HepG2 (cell line): Measurements from ENCODE around the gene GPR39. TPM values are rescaled to one million over a fixed set of nuclear protein-coding genes. Genes with fewer than 3 reads are reported as not detected.

ENCODE experiments used
- ATAC-seq: fragments of 200-7000 bp; cut with Tn5 transposase; 3 replicates; pipeline ENCODE4 v1.9.1; 2020; ENCODE audit warnings: mild to moderate bottlenecking, moderate library complexity
- BruUV-seq: library from RNA; stranded (reverse); fragments of 400-500 nt; replicated peaks from 2 replicates; lab custom pipeline; 2021; lab: Mats Ljungman, UMichigan
- CTCF ChIA-PET: fragments of 300-600 bp; formaldehyde crosslinking; extraction: SDS; loops from one replicate; lab custom pipeline; 2021; ENCODE audit warnings: low total read pairs, inconsistent platforms, low intra/inter-chr PET ratio; lab: Yijun Ruan, JAX
- POLR2A ChIA-PET: fragments of 350-600 bp; sonication (Branson Sonifier 250); formaldehyde crosslinking; loops from one replicate; lab custom pipeline; 2020; ENCODE audit warnings: antibody characterized with exemption, inconsistent platforms; lab: Yijun Ruan, JAX
- DNase-seq: peaks from one replicate; pipeline ENCODE4 v3.0.0-alpha.2; 2015; ENCODE audit warnings: low spot score
- FAIRE-seq: peaks from 3 replicates; lab custom pipeline; 2011; peaks lifted over from hg19 to GRCh38; lab: Jason Lieb, UNC
- H2AFZ ChIP-seq: one replicate; pipeline ENCODE4 v1.6.1; 2011; ENCODE audit warnings: low read length, inconsistent platforms
- H3K27ac ChIP-seq: fragments of 300-600 bp; 3 replicates; pipeline ENCODE4 v1.8.0; 2011; ENCODE audit warnings: mixed run types, mild to moderate bottlenecking, mixed read lengths, low read length, inconsistent platforms; ENCODE audit not compliant: insufficient read depth; ENCODE audit errors: extremely low read length
- H3K27me3 ChIP-seq, 2 experiments: fragments of 200-600 bp in 1 of 2; 2 replicates in 1 of 2; 3 replicates in 1 of 2; pipeline versions ENCODE4 v1.6.0 to v1.8.0; 2011; ENCODE audit warnings: low read length in 2 of 2, mild to moderate bottlenecking in 2 of 2, moderate library complexity in 2 of 2, inconsistent platforms in 1 of 2; ENCODE audit not compliant: insufficient read depth in 2 of 2, control insufficient read depth in 1 of 2
- H3K36me3 ChIP-seq, 2 experiments: fragments of 200-600 bp in 1 of 2; replicated peaks in 1 of 2; 2 replicates in 1 of 2; 3 replicates in 1 of 2; pipeline versions ENCODE4 v1.5.1 to v1.8.0; 2011; ENCODE audit warnings: low read length in 2 of 2, inconsistent platforms in 1 of 2; ENCODE audit not compliant: insufficient read depth in 2 of 2, control insufficient read depth in 1 of 2
- H3K4me1 ChIP-seq: 2 replicates; pipeline ENCODE4 v1.5.1; 2012; ENCODE audit warnings: low read length, inconsistent platforms; ENCODE audit not compliant: insufficient read depth
- H3K4me2 ChIP-seq: 2 replicates; pipeline ENCODE4 v1.6.0; 2011; ENCODE audit warnings: low read depth, low read length, inconsistent platforms
- H3K4me3 ChIP-seq, 3 experiments: fragments of 200-600 bp in 1 of 3; sonication (generic), shearing (Covaris generic) in 1 of 3; replicated peaks in 1 of 3; 2 replicates each; pipeline ENCODE4 v1.5.1; 2011 to 2016; ENCODE audit warnings: low read length in 3 of 3, inconsistent platforms in 2 of 3, low read depth in 2 of 3, mild to moderate bottlenecking in 2 of 3, control low read depth in 1 of 3, mixed read lengths in 1 of 3; ENCODE audit not compliant: insufficient read depth in 1 of 3
- H3K79me2 ChIP-seq: one replicate; pipeline ENCODE4 v1.6.1; 2011; ENCODE audit warnings: low read length, inconsistent platforms; ENCODE audit not compliant: insufficient read depth
- H3K9ac ChIP-seq: 2 replicates; pipeline ENCODE4 v1.6.0; 2011; ENCODE audit warnings: mild to moderate bottlenecking, low read depth, low read length, inconsistent platforms; ENCODE audit not compliant: insufficient read depth
- H3K9me3 ChIP-seq: 2 replicates; pipeline ENCODE4 v1.5.1; 2012; ENCODE audit warnings: mild to moderate bottlenecking, low read length
- H4K20me1 ChIP-seq: 2 replicates; pipeline ENCODE4 v1.6.0; 2011; ENCODE audit warnings: inconsistent platforms, mild to moderate bottlenecking, low read length, moderate library complexity; ENCODE audit not compliant: insufficient read depth
- CHD4 ChIP-seq: fragments of 200-600 bp; sonication (generic); IDR thresholded peaks from 2 replicates; pipeline ENCODE4 v1.7.0; 2017; ENCODE audit warnings: mild to moderate bottlenecking, low read length, borderline replicate concordance
- FOXP4 ChIP-seq: sonication (generic); formaldehyde crosslinking; IDR thresholded peaks from 2 replicates; pipeline ENCODE4 v1.4.0; 2020; ENCODE audit warnings: missing genetic modification reagents
- HCFC1 ChIP-seq: fragments of 150-350 bp; IDR thresholded peaks from 2 replicates; pipeline ENCODE4 v1.6.1; 2014; ENCODE audit warnings: low read depth, low read length
- IKZF1 ChIP-seq: fragments of 450-650 bp; IDR thresholded peaks from 2 replicates; pipeline ENCODE4 v1.7.1; 2016
- POLR2AphosphoS5 ChIP-seq: IDR thresholded peaks from 2 replicates; pipeline ENCODE4 v1.6.1; 2012; ENCODE audit warnings: low read depth, low read length
- ZBTB10 ChIP-seq: sonication (generic); formaldehyde crosslinking; IDR thresholded peaks from 2 replicates; pipeline ENCODE4 v1.4.0; 2020; ENCODE audit warnings: missing genetic modification reagents, borderline replicate concordance
- ZBTB7B ChIP-seq: sonication (generic); formaldehyde crosslinking; IDR thresholded peaks from 2 replicates; pipeline ENCODE4 v1.4.0; 2020; ENCODE audit warnings: missing genetic modification reagents
- ZNF234 ChIP-seq: sonication (generic); formaldehyde crosslinking; conservative IDR thresholded peaks from 2 replicates; pipeline ENCODE4 v1.5.1; 2020; ENCODE audit warnings: mild to moderate bottlenecking, missing genetic modification reagents
- ZNF235 ChIP-seq: sonication (generic); formaldehyde crosslinking; IDR thresholded peaks from 2 replicates; pipeline ENCODE4 v1.8.1; 2023; ENCODE audit warnings: mild to moderate bottlenecking, missing genetic modification reagents, borderline replicate concordance
- ZNF761 ChIP-seq: sonication (generic); formaldehyde crosslinking; conservative IDR thresholded peaks from 2 replicates; pipeline ENCODE4 v1.4.0; 2020; ENCODE audit warnings: mild to moderate bottlenecking, missing genetic modification reagents
- in situ Hi-C: cut with HindIII; loops from 2 replicates; pipeline ENCODE4 v1.10.0; 2017; ENCODE audit warnings: low pct_unique_long_range_greater_than_20kb; ENCODE audit not compliant: extremely low pct_ligation_motif_present
- intact Hi-C: fragments of 100-400 bp; cut with micrococcal nuclease; formaldehyde crosslinking; loops from one replicate; pipeline ENCODE4 v1.10.0; 2022; ENCODE audit not compliant: unreplicated experiment
- polyA plus RNA-seq, 8 experiments: library from polyadenylated mRNA; depleted of rRNA in 3 of 8; stranded (reverse) in 7 of 8; unstranded in 1 of 8; fragments of >200 nt; fragmentation: Illumina TruSeq in 4 of 8; extraction: Trizol in 4 of 8; gene quantifications; 2 replicates each; pipeline versions ENCODE4 v1.2.1 to v1.2.3, GENCODE V29; 2011 to 2016; ENCODE audit warnings: low read depth in 4 of 8, missing spikeins in 1 of 8, mixed read lengths in 1 of 8; ENCODE audit not compliant: insufficient read depth in 1 of 8
- total RNA-seq, 5 experiments: library from RNA; depleted of rRNA; stranded (reverse); fragments of >200 nt; fragmentation: Illumina TruSeq; extraction: Trizol; gene quantifications; 2 replicates each; pipeline ENCODE4 v1.2.3, GENCODE V29; 2016; ENCODE audit warnings: low read depth in 1 of 5
- TF ChIP-seq, protein P1 (sequence below), 2 experiments: IDR thresholded peaks; 2 replicates each; pipeline ENCODE4 v1.6.1; 2011 to 2012; ENCODE audit warnings: low read length in 2 of 2, borderline replicate concordance in 1 of 2, low read depth in 1 of 2, mild to moderate bottlenecking in 1 of 2, moderate library complexity in 1 of 2
- TF ChIP-seq, protein P2 (sequence below): fragments of 450-650 bp; IDR thresholded peaks from 2 replicates; pipeline ENCODE4 v1.6.1; 2017
- TF ChIP-seq, protein P3 (sequence below): sonication (generic); formaldehyde crosslinking; conservative IDR thresholded peaks from 2 replicates; pipeline ENCODE4 v1.4.0; 2020; ENCODE audit warnings: missing genetic modification reagents

The GPR39 gene
- total and polyA plus RNA-seq, 2 of the 13 experiments (the other 11 are each of a cell fraction or from before 2014, with no cell fraction given), result 0.16 to 0.62 TPM

GRCh38 chr2:132496555-132496954 is 80.0 kb downstream of the GPR39 start (continued):
- TF ChIP-seq, protein P1, sequence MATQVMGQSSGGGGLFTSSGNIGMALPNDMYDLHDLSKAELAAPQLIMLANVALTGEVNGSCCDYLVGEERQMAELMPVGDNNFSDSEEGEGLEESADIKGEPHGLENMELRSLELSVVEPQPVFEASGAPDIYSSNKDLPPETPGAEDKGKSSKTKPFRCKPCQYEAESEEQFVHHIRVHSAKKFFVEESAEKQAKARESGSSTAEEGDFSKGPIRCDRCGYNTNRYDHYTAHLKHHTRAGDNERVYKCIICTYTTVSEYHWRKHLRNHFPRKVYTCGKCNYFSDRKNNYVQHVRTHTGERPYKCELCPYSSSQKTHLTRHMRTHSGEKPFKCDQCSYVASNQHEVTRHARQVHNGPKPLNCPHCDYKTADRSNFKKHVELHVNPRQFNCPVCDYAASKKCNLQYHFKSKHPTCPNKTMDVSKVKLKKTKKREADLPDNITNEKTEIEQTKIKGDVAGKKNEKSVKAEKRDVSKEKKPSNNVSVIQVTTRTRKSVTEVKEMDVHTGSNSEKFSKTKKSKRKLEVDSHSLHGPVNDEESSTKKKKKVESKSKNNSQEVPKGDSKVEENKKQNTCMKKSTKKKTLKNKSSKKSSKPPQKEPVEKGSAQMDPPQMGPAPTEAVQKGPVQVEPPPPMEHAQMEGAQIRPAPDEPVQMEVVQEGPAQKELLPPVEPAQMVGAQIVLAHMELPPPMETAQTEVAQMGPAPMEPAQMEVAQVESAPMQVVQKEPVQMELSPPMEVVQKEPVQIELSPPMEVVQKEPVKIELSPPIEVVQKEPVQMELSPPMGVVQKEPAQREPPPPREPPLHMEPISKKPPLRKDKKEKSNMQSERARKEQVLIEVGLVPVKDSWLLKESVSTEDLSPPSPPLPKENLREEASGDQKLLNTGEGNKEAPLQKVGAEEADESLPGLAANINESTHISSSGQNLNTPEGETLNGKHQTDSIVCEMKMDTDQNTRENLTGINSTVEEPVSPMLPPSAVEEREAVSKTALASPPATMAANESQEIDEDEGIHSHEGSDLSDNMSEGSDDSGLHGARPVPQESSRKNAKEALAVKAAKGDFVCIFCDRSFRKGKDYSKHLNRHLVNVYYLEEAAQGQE (IDR thresholded peaks at IDR 0.05; ENCODE audit: borderline replicate concordance in 1 of 2, low read depth in 1 of 2, low read length in 2 of 2), result no peak
- no peak for TF ChIP-seq FOXP4 (CRISPR knock-in tag)
- TF ChIP-seq ZNF234 (CRISPR knock-in tag), result no peak

DNA sequence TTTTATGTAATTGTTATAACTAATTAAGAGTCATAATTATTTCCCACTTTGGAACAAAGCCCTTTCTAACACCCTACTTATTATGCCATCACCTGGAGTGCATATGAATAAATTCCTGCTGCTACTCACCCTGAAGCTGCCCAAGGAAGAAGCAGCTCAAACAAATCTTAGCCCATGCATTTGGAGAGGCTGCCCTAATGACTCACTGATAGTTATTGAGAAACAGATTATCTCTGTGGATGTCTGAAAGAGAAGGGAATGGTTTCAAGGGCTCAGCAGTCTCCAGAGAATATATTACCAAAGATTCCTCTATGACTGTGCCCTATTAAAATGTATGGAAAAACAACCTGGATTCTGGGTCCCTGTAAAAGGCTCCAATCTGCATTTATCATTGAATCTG is 81.0 kb downstream of the GPR39 start:
- H3K79me2 ChIP-seq, result no peaks in the 10 kb centered on the region
- H3K27ac ChIP-seq, result no peak overlapping the region
- ATAC-seq, result no peak
- no peaks in the 10 kb centered on the region for H3K27me3 ChIP-seq
- no peak overlapping the region for H3K9ac ChIP-seq
- no peak overlapping the region for H3K4me2 ChIP-seq
- no peak for DNase-seq
- BruUV-seq, result no TSS peak
- intact Hi-C loops (no loop called here), in situ Hi-C loops (no loop called here)
- TF ChIP-seq CHD4 (no peak), POLR2AphosphoS5 (no peak), ZNF235 (CRISPR knock-in tag) (no peak), IKZF1 (no peak), ZBTB10 (no peak), ZNF761 (CRISPR knock-in tag) (no peak), HCFC1 (no peak), ZBTB7B (CRISPR knock-in tag) (no peak)
- TF ChIP-seq, protein P2, sequence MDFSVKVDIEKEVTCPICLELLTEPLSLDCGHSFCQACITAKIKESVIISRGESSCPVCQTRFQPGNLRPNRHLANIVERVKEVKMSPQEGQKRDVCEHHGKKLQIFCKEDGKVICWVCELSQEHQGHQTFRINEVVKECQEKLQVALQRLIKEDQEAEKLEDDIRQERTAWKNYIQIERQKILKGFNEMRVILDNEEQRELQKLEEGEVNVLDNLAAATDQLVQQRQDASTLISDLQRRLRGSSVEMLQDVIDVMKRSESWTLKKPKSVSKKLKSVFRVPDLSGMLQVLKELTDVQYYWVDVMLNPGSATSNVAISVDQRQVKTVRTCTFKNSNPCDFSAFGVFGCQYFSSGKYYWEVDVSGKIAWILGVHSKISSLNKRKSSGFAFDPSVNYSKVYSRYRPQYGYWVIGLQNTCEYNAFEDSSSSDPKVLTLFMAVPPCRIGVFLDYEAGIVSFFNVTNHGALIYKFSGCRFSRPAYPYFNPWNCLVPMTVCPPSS, result no peak
- TF ChIP-seq, protein P3, sequence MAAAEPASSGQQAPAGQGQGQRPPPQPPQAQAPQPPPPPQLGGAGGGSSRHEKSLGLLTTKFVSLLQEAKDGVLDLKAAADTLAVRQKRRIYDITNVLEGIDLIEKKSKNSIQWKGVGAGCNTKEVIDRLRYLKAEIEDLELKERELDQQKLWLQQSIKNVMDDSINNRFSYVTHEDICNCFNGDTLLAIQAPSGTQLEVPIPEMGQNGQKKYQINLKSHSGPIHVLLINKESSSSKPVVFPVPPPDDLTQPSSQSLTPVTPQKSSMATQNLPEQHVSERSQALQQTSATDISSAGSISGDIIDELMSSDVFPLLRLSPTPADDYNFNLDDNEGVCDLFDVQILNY (CRISPR knock-in tag), result no peak
- H4K20me1 ChIP-seq, result no peaks in the 10 kb centered on the region
- H3K4me1 ChIP-seq, result no peaks in the 10 kb centered on the region
- ChIA-PET CTCF (no interaction called here), POLR2A (no interaction called here)
- no peak overlapping the region for H3K4me3 ChIP-seq
- H3K36me3 ChIP-seq, result no peaks in the 10 kb centered on the region
- no peak for FAIRE-seq
- no peak overlapping the region for H2AFZ ChIP-seq
- H3K9me3 ChIP-seq, result peaks cover 77% of the 10 kb centered on the region
